GM12878 (cell line): ENCODE measurements around the gene DNAH9. TPM values are rescaled to one million over a fixed set of nuclear protein-coding genes. Genes with fewer than 3 reads are reported as not detected.

Experiments
- ATAC-seq: fragments of 200-7000 bp; cut with Tn5 transposase; 3 replicates; pipeline ENCODE4 v1.9.1; 2020; ENCODE audit warnings: mild to moderate bottlenecking, moderate library complexity
- BruUV-seq: library from RNA; stranded (reverse); fragments of 400-500 nt; replicated peaks from 2 replicates; lab custom pipeline; 2021; lab: Mats Ljungman, UMichigan
- CTCF ChIA-PET: fragments of 300-600 bp; sonication (Branson Sonifier 250); formaldehyde crosslinking; extraction: SDS; loops from one replicate; lab custom pipeline; 2021; ENCODE audit warnings: inconsistent platforms; lab: Yijun Ruan, JAX
- POLR2A ChIA-PET: fragments of 350-600 bp; formaldehyde crosslinking; extraction: SDS; loops from one replicate; lab custom pipeline; 2021; ENCODE audit warnings: inconsistent platforms; lab: Charles Lee
- RAD21 ChIA-PET: fragments of 300-600 bp; sonication (Branson Sonifier 250); formaldehyde crosslinking; loops from one replicate; lab custom pipeline; 2023; ENCODE audit warnings: antibody characterized with exemption; ENCODE audit not compliant: unreplicated experiment; lab: Charles Lee
- SMC1A ChIA-PET: fragments of 300-600 bp; sonication (Branson Sonifier 250); formaldehyde crosslinking; loops from one replicate; lab custom pipeline; 2023; ENCODE audit not compliant: unreplicated experiment, uncharacterized antibody; lab: Charles Lee
- DNase-seq: peaks from one replicate; pipeline ENCODE4 v3.0.0-alpha.2; 2011; ENCODE audit warnings: low read depth, low spot score
- FAIRE-seq: peaks from 3 replicates; lab custom pipeline; 2011; peaks lifted over from hg19 to GRCh38; lab: Jason Lieb, UNC
- H2AFZ ChIP-seq: 2 replicates; pipeline ENCODE4 v1.6.0; 2011; ENCODE audit warnings: low read depth, low read length, control low read depth; ENCODE audit not compliant: control insufficient read depth
- H3K27ac ChIP-seq: 2 replicates; pipeline ENCODE4 v1.5.1; 2011; ENCODE audit warnings: control low read depth; ENCODE audit not compliant: control insufficient read depth, insufficient read depth
- H3K27me3 ChIP-seq, 2 experiments: replicated peaks in 1 of 2; 2 replicates each; pipeline versions ENCODE4 v1.6.0 to v1.6.1; 2011; ENCODE audit warnings: low read length in 1 of 2; ENCODE audit not compliant: control insufficient read depth in 2 of 2, insufficient read depth in 2 of 2
- H3K36me3 ChIP-seq, 2 experiments: 2 replicates each; pipeline ENCODE4 v1.5.1; 2011; ENCODE audit warnings: low read length in 1 of 2; ENCODE audit not compliant: control insufficient read depth in 2 of 2, insufficient read depth in 2 of 2
- H3K4me1 ChIP-seq: 2 replicates; pipeline ENCODE4 v1.6.1; 2011; ENCODE audit warnings: mild to moderate bottlenecking, low read length, moderate library complexity, mixed read lengths; ENCODE audit not compliant: control insufficient read depth, insufficient read depth
- H3K4me2 ChIP-seq: 2 replicates; pipeline ENCODE4 v1.6.0; 2011; ENCODE audit warnings: control low read depth; ENCODE audit not compliant: control insufficient read depth, insufficient read depth
- H3K4me3 ChIP-seq: fragments of 200-600 bp; sonication (generic); 2 replicates; pipeline ENCODE4 v1.5.1; 2016
- H3K79me2 ChIP-seq: 2 replicates; pipeline ENCODE4 v1.6.0; 2011; ENCODE audit warnings: low read length; ENCODE audit not compliant: control insufficient read depth, insufficient read depth
- H3K9ac ChIP-seq: 2 replicates; pipeline ENCODE4 v1.8.0; 2011; ENCODE audit warnings: low read length, control low read depth, mixed read lengths; ENCODE audit not compliant: control insufficient read depth, insufficient read depth
- H3K9me3 ChIP-seq: replicated peaks from 3 replicates; pipeline ENCODE4 v1.5.1; 2011; ENCODE audit warnings: mild to moderate bottlenecking, low read length; ENCODE audit not compliant: control insufficient read depth, insufficient read depth
- H4K20me1 ChIP-seq: 2 replicates; pipeline ENCODE4 v1.6.0; 2011; ENCODE audit not compliant: control insufficient read depth, insufficient read depth
- CBFB ChIP-seq: IDR thresholded peaks from 2 replicates; pipeline ENCODE4 v1.6.1; 2016; ENCODE audit warnings: antibody characterized with exemption, low read depth
- CHD4 ChIP-seq: fragments of 200-600 bp; sonication (generic); IDR thresholded peaks from 2 replicates; pipeline ENCODE4 v1.6.1; 2016; ENCODE audit warnings: mild to moderate bottlenecking
- CREB1 ChIP-seq: IDR thresholded peaks from 2 replicates; pipeline ENCODE4 v1.6.1; 2012; ENCODE audit warnings: low read depth, mild to moderate bottlenecking, inconsistent platforms
- IKZF2 ChIP-seq, 2 experiments: fragments of 450-650 bp; IDR thresholded peaks; 2 replicates each; pipeline ENCODE4 v1.6.1; 2017; ENCODE audit warnings: mild to moderate bottlenecking in 2 of 2, moderate library complexity in 2 of 2
- KAT2A ChIP-seq: conservative IDR thresholded peaks from 2 replicates; pipeline ENCODE4 v1.6.1; 2011; ENCODE audit warnings: low read depth, low read length; ENCODE audit not compliant: control insufficient read depth
- MYB ChIP-seq: fragments of 150-350 bp; IDR thresholded peaks from 2 replicates; pipeline ENCODE4 v1.6.1; 2014; ENCODE audit warnings: mild to moderate bottlenecking, low read depth, low read length, borderline replicate concordance
- NFXL1 ChIP-seq: fragments of 450-650 bp; IDR thresholded peaks from 2 replicates; pipeline ENCODE4 v1.6.1; 2017; ENCODE audit warnings: antibody characterized with exemption, mild to moderate bottlenecking, borderline replicate concordance
- SIN3A ChIP-seq: IDR thresholded peaks from 2 replicates; pipeline ENCODE4 v1.6.1; 2012; ENCODE audit warnings: low read depth, low read length, improper control_type of control experiment
- SMAD5 ChIP-seq: IDR thresholded peaks from 2 replicates; pipeline ENCODE4 v1.6.1; 2016; ENCODE audit warnings: antibody characterized with exemption, low read depth
- SUPT20H ChIP-seq: IDR thresholded peaks from 2 replicates; pipeline ENCODE4 v1.6.1; 2011; ENCODE audit warnings: low read depth, mild to moderate bottlenecking, low read length, moderate library complexity, borderline replicate concordance; ENCODE audit not compliant: control insufficient read depth
- WGBS: methylation state at CpG from one replicate; pipeline ENCODE4 v1.1.6; 2016; ENCODE audit warnings: low lambda C conversion rate; ENCODE audit not compliant: insufficient replicate concordance, insufficient coverage; ENCODE audit errors: missing lambda C conversion rate; 5-methylcytosine and 5-hydroxymethylcytosine counted together
- in situ Hi-C: fragments of 300-500 bp; cut with MboI; formaldehyde crosslinking; loops from 9 replicates; pipeline ENCODE4 v1.14.3; 2018; ENCODE audit warnings: mixed read lengths
- intact Hi-C: fragments of 100-400 bp; cut with micrococcal nuclease; formaldehyde crosslinking; loops from one replicate; pipeline ENCODE4 v1.14.2; 2022; ENCODE audit not compliant: unreplicated experiment
- polyA plus RNA-seq, 11 experiments: library from polyadenylated mRNA; depleted of rRNA in 4 of 11; unstranded in 6 of 11; stranded (reverse) in 5 of 11; fragments of >200 nt; fragmentation: Nextera tagmentation in 4 of 11; fragmentation: Illumina TruSeq in 1 of 11; extraction: Ambion mirVana in 4 of 11; extraction: Trizol in 1 of 11; gene quantifications; 1 replicate in 1 of 11; 2 replicates in 10 of 11; pipeline versions ENCODE4 v1.2.1 to v1.2.3, GENCODE V29; 2011 to 2016; ENCODE audit warnings: inconsistent platforms in 2 of 11, missing spikeins in 2 of 11, low read depth in 1 of 11
- total RNA-seq, 4 experiments: library from RNA; depleted of rRNA in 3 of 4; stranded (reverse); fragments of >200 nt in 3 of 4; fragmentation: Illumina TruSeq in 1 of 4; extraction: Trizol in 1 of 4; gene quantifications; 2 replicates each; pipeline versions ENCODE4 v1.2.1 to v1.2.3, GENCODE V29; 2013 to 2021
- TF ChIP-seq, protein P1 (sequence below): IDR thresholded peaks from 2 replicates; pipeline ENCODE4 v1.6.1; 2012; ENCODE audit warnings: mild to moderate bottlenecking, low read depth, low read length
- TF ChIP-seq, protein P2 (sequence below): fragments of 450-650 bp; IDR thresholded peaks from 2 replicates; pipeline ENCODE4 v1.6.1; 2018; ENCODE audit warnings: mild to moderate bottlenecking, low read depth, moderate library complexity; ENCODE audit not compliant: partially characterized antibody
- TF ChIP-seq, protein P3 (sequence below): fragments of 450-650 bp; IDR thresholded peaks from 2 replicates; pipeline ENCODE4 v1.6.1; 2016; ENCODE audit warnings: mild to moderate bottlenecking

DNAH9 gene
- total and polyA plus RNA-seq, 10 of the 15 experiments (the other 5 are each of a cell fraction or from before 2014, with no cell fraction given): 0.10 to 0.40 (median 0.19) TPM; not detected in 7

DNA sequence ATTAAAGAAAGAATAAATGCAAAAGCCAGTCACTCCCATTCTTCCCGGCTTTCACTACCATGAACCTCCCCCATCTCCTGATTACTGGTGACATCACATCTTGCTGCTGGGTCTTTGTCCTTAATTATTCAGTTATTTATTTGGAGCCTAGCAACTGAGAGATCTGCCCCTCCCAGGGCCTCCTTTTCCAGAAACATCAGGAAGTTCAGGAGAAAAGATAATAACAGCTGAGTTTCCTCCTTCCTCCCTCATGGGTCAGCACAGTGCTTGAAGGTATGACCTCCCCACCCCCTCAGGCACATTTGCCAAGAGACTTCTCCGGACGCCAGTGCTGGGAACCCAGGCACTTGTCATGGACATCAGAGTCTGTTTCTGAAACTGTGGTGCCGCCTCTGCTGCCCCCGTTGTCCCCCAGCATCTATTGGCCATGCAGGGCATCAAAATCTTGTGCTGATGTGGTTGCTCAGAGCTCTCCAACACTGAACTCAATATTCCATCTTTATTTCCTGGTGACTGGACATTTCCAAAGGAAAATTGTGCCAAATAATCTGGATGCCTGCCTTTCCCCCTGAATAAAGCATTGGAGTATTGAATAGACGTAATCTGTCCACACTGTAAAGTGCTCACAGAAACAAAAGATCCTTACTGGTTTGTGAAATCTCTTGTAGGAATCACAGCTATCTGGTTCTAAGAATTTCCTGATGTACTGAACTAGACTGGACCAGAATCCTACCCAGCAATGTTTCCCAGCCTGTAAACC lies 327.2 kb downstream of the DNAH9 start:
- no peak for TF ChIP-seq KAT2A
- no peak for TF ChIP-seq IKZF2 (IDR thresholded peaks at IDR 0.05)
- no peak for TF ChIP-seq CREB1
- TF ChIP-seq SIN3A: no peak
- TF ChIP-seq, protein P1, sequence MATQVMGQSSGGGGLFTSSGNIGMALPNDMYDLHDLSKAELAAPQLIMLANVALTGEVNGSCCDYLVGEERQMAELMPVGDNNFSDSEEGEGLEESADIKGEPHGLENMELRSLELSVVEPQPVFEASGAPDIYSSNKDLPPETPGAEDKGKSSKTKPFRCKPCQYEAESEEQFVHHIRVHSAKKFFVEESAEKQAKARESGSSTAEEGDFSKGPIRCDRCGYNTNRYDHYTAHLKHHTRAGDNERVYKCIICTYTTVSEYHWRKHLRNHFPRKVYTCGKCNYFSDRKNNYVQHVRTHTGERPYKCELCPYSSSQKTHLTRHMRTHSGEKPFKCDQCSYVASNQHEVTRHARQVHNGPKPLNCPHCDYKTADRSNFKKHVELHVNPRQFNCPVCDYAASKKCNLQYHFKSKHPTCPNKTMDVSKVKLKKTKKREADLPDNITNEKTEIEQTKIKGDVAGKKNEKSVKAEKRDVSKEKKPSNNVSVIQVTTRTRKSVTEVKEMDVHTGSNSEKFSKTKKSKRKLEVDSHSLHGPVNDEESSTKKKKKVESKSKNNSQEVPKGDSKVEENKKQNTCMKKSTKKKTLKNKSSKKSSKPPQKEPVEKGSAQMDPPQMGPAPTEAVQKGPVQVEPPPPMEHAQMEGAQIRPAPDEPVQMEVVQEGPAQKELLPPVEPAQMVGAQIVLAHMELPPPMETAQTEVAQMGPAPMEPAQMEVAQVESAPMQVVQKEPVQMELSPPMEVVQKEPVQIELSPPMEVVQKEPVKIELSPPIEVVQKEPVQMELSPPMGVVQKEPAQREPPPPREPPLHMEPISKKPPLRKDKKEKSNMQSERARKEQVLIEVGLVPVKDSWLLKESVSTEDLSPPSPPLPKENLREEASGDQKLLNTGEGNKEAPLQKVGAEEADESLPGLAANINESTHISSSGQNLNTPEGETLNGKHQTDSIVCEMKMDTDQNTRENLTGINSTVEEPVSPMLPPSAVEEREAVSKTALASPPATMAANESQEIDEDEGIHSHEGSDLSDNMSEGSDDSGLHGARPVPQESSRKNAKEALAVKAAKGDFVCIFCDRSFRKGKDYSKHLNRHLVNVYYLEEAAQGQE: no peak
- TF ChIP-seq MYB: no peak
- TF ChIP-seq, protein P2, sequence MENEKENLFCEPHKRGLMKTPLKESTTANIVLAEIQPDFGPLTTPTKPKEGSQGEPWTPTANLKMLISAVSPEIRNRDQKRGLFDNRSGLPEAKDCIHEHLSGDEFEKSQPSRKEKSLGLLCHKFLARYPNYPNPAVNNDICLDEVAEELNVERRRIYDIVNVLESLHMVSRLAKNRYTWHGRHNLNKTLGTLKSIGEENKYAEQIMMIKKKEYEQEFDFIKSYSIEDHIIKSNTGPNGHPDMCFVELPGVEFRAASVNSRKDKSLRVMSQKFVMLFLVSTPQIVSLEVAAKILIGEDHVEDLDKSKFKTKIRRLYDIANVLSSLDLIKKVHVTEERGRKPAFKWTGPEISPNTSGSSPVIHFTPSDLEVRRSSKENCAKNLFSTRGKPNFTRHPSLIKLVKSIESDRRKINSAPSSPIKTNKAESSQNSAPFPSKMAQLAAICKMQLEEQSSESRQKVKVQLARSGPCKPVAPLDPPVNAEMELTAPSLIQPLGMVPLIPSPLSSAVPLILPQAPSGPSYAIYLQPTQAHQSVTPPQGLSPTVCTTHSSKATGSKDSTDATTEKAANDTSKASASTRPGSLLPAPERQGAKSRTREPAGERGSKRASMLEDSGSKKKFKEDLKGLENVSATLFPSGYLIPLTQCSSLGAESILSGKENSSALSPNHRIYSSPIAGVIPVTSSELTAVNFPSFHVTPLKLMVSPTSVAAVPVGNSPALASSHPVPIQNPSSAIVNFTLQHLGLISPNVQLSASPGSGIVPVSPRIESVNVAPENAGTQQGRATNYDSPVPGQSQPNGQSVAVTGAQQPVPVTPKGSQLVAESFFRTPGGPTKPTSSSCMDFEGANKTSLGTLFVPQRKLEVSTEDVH: no peak
- no peak for TF ChIP-seq CBFB
- TF ChIP-seq, protein P3, sequence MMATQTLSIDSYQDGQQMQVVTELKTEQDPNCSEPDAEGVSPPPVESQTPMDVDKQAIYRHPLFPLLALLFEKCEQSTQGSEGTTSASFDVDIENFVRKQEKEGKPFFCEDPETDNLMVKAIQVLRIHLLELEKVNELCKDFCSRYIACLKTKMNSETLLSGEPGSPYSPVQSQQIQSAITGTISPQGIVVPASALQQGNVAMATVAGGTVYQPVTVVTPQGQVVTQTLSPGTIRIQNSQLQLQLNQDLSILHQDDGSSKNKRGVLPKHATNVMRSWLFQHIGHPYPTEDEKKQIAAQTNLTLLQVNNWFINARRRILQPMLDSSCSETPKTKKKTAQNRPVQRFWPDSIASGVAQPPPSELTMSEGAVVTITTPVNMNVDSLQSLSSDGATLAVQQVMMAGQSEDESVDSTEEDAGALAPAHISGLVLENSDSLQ: no peak
- TF ChIP-seq CHD4: no peak
- no peak for TF ChIP-seq SMAD5
- TF ChIP-seq NFXL1: no peak
- no peak for TF ChIP-seq SUPT20H
- no peaks in the 10 kb centered on the region for H4K20me1 ChIP-seq
- FAIRE-seq: no peak
- no peaks in the 10 kb centered on the region for H3K4me1 ChIP-seq
- H3K9ac ChIP-seq: no peak overlapping the region
- ChIA-PET POLR2A (no interaction called here), CTCF (interaction anchor here (1.3 kb wide), 1 partner anchor 10 kb away, joined by 6 read pairs; no protein-coding TSS in a partner anchor), RAD21 (no interaction called here), SMC1A (no interaction called here)
- no TSS peak for BruUV-seq
- H3K9me3 ChIP-seq: no peaks in the 10 kb centered on the region; the same call in 2 of the 3 replicates
- 22% methylated on average over 6 of the region's 6 CpGs for WGBS
- no peak for ATAC-seq
- H3K27ac ChIP-seq: no peak overlapping the region
- no peaks in the 10 kb centered on the region for H3K27me3 ChIP-seq
- no peak overlapping the region for H3K4me2 ChIP-seq
- H3K79me2 ChIP-seq: no peaks in the 10 kb centered on the region
- DNase-seq: no peak
- H3K36me3 ChIP-seq: no peaks in the 10 kb centered on the region
- H2AFZ ChIP-seq: no peak overlapping the region
- no peak overlapping the region for H3K4me3 ChIP-seq
- intact Hi-C loops (no loop called here), in situ Hi-C loops (loop anchor here (25.0 kb wide), 1 partner anchor 1038 kb away; no protein-coding TSS in a partner anchor)
